ENCODE results near the gene FAM83F.
A peak's percentile ranks its signal among the peaks of the same experiment; 100 is the strongest.
"Not testable (repeated sequence)": the region's sequence is repeated elsewhere in the genome, so short reads cannot be mapped to it uniquely, and the experiment has no call there.

FAM83F gene

GRCh38 chr22:39966470-39966869 is 28.3 kb upstream of the FAM83F start:
- no peak for DNase-seq

GRCh38 chr22:39967103-39967829 is 27.5 kb upstream of the FAM83F start:
- no peak for DNase-seq

GRCh38 chr22:39967996-39968972 is 26.5 kb upstream of the FAM83F start:
- DNase-seq: no peak

GRCh38 chr22:39970742-39971141 is 24.0 kb upstream of the FAM83F start:
- no peak for DNase-seq

- DNase-seq: no peak
Observed at GRCh38 chr22:39972641-39973040, 22.1 kb upstream of the FAM83F start.

GRCh38 chr22:39973656-39974055 is 21.1 kb upstream of the FAM83F start:
- no peak for DNase-seq

GRCh38 chr22:39974065-39974464 is 20.7 kb upstream of the FAM83F start:
- no peak for DNase-seq

GRCh38 chr22:39979048-39979447 is 15.7 kb upstream of the FAM83F start:
- no peak for DNase-seq

GRCh38 chr22:39979458-39979857 is 15.3 kb upstream of the FAM83F start:
- no peak for DNase-seq

- DNase-seq: no peak
Observed at GRCh38 chr22:39980596-39980995, 14.2 kb upstream of the FAM83F start.

GRCh38 chr22:39983346-39983745 is 11.4 kb upstream of the FAM83F start:
- DNase-seq: no peak

GRCh38 chr22:39984006-39984405 is 10.7 kb upstream of the FAM83F start:
- DNase-seq: no peak

- DNase-seq: no peak
Observed at GRCh38 chr22:39984746-39985145, 10.0 kb upstream of the FAM83F start.

- no peak for DNase-seq
Observed at GRCh38 chr22:39985383-39986035, 9.2 kb upstream of the FAM83F start.

- no peak for DNase-seq
Observed at GRCh38 chr22:39988386-39989114, 6.2 kb upstream of the FAM83F start.

GRCh38 chr22:39989633-39990032 is 5.1 kb upstream of the FAM83F start:
- DNase-seq: no peak

GRCh38 chr22:39990686-39991085 is 4.1 kb upstream of the FAM83F start:
- DNase-seq: no peak

GRCh38 chr22:39991159-39991860 is 3.4 kb upstream of the FAM83F start:
- no peak for DNase-seq

- DNase-seq: no peak
Observed at GRCh38 chr22:39992088-39992826, 2.5 kb upstream of the FAM83F start.

- not testable (repeated sequence) for DNase-seq
Observed at GRCh38 chr22:39992894-39993293, 1.9 kb upstream of the FAM83F start.

- DNase-seq: peak in 2 of 5 donors; percentile 23 to 26
Observed at GRCh38 chr22:39994041-39994565, 651 bp upstream of the FAM83F start.
